SU-DHL-6 (cell line): Measurements from ENCODE around the gene ERG.

Source experiments
- CTCF ChIP-seq: fragments of 200-600 bp; sonication (generic); IDR thresholded peaks from one replicate; pipeline ENCODE4 v1.5.1; 2017; ENCODE audit warnings: antibody characterized with exemption, mild to moderate bottlenecking, low read length, moderate library complexity; ENCODE audit not compliant: insufficient read depth, poor library complexity, severe bottlenecking
- EZH2phosphoT487 ChIP-seq: fragments of 200-600 bp; sonication (generic), shearing (Covaris generic); conservative IDR thresholded peaks from 2 replicates; pipeline ENCODE4 v1.6.1; 2018; ENCODE audit warnings: mild to moderate bottlenecking, antibody characterized with exemption, low read length, moderate library complexity, mixed read lengths

GRCh38 chr21:38341546-38342012 lies 156.7 kb downstream of the ERG start:
- TF ChIP-seq CTCF (no peak), EZH2phosphoT487 (no peak)
